Measurements from ENCODE around the gene MRPS5.
A peak's percentile ranks its signal among the peaks of the same experiment; 100 is the strongest.

- TF ChIP-seq CTCF (conservative IDR thresholded peaks at IDR 0.05), result no peak; the same call in 1 of the 2 replicates
- peak; percentile 60 for TF ChIP-seq ZFX (IDR thresholded peaks at IDR 0.05)
Observed at GRCh38 chr2:95121407-95122196, at the start of gene MRPS5.

All from C4-2B (cell line).